Activated CD8-positive, alpha-beta memory T cell treated with anti-CD3 and anti-CD28 coated beads, Interleukin-2, amount 50 U/mL, for 48 hours (primary cell): ENCODE results near the gene FLVCR2.
"Not testable (repeated sequence)": the region's sequence is repeated elsewhere in the genome, so short reads cannot be mapped to it uniquely, and the experiment has no call there.

Source experiments
- DNase-seq: peaks from one replicate; pipeline ENCODE4 v3.0.0-alpha.2; 2020

Gene FLVCR2

GRCh38 chr14:75673345-75674035 is 95.1 kb downstream of the FLVCR2 start:
- DNase-seq: no peak

- DNase-seq: no peak
Measured at GRCh38 chr14:75675265-75675960, 97.0 kb downstream of the FLVCR2 start.

GRCh38 chr14:75685910-75686309 is 107.5 kb downstream of the FLVCR2 start:
- no peak for DNase-seq

GRCh38 chr14:75689012-75689411 is 110.6 kb downstream of the FLVCR2 start:
- DNase-seq: no peak

GRCh38 chr14:75690010-75690409 is 111.6 kb downstream of the FLVCR2 start:
- DNase-seq: no peak

- not testable (repeated sequence) for DNase-seq
Measured at GRCh38 chr14:75695025-75695424, 116.6 kb downstream of the FLVCR2 start.

GRCh38 chr14:75697386-75697785 is 119.0 kb downstream of the FLVCR2 start:
- no peak for DNase-seq
